Spinal cord (tissue), 10 donors: ENCODE data around the gene FGD2. TPM values are rescaled to one million over a fixed set of nuclear protein-coding genes. Genes with fewer than 3 reads are reported as not detected.

Experiments
- DNase-seq, 6 donors: peaks; one replicate each; pipeline versions ENCODE4 v3.0.0 to v3.0.0-alpha.2; 2013 to 2015; ENCODE audit warnings: low spot score in 6 of 6, low read depth in 4 of 6
- H3K27ac ChIP-seq: one replicate; pipeline ENCODE4 v1.5.1; 2013; ENCODE audit warnings: low read depth, low read length, control low read depth
- H3K27me3 ChIP-seq: one replicate; pipeline ENCODE4 v1.6.1; 2013; ENCODE audit warnings: low read length; ENCODE audit not compliant: control insufficient read depth, insufficient read depth
- H3K36me3 ChIP-seq: one replicate; pipeline ENCODE4 v1.6.1; 2013; ENCODE audit warnings: low read length; ENCODE audit not compliant: control insufficient read depth, insufficient read depth
- H3K4me1 ChIP-seq: one replicate; pipeline ENCODE4 v1.6.1; 2013; ENCODE audit warnings: low read length; ENCODE audit not compliant: control insufficient read depth, insufficient read depth
- H3K4me3 ChIP-seq: one replicate; pipeline ENCODE4 v1.5.1; 2013; ENCODE audit warnings: low read depth, low read length, control low read depth
- H3K9me3 ChIP-seq: one replicate; pipeline ENCODE4 v1.6.1; 2013; ENCODE audit warnings: low read length; ENCODE audit not compliant: control insufficient read depth, insufficient read depth
- WGBS: methylation state at CpG from one replicate; pipeline ENCODE4 v1.1.5; 2013; ENCODE audit warnings: missing lambda C conversion rate; ENCODE audit not compliant: insufficient coverage; 5-methylcytosine and 5-hydroxymethylcytosine counted together
- polyA plus RNA-seq, 2 donors: library from polyadenylated mRNA; unstranded; fragments of 120-200 nt; gene quantifications; one replicate each; pipeline ENCODE4 v1.2.1, GENCODE V29; 2013; ENCODE audit not compliant: insufficient read length in 2 of 2
- total RNA-seq, 2 donors: library from RNA; depleted of rRNA in 1 of 2; stranded (reverse); fragments of 120-200 nt in 1 of 2; fragments of >200 nt in 1 of 2; gene quantifications; one replicate each; pipeline versions ENCODE4 v1.2.3 to v1.2.4, GENCODE V29; 2013 to 2014
- donor health status: healthy.

FGD2 gene
- total and polyA plus RNA-seq, 4 donors, result 5.5 to 9.6 (median 7.6) TPM

DNA sequence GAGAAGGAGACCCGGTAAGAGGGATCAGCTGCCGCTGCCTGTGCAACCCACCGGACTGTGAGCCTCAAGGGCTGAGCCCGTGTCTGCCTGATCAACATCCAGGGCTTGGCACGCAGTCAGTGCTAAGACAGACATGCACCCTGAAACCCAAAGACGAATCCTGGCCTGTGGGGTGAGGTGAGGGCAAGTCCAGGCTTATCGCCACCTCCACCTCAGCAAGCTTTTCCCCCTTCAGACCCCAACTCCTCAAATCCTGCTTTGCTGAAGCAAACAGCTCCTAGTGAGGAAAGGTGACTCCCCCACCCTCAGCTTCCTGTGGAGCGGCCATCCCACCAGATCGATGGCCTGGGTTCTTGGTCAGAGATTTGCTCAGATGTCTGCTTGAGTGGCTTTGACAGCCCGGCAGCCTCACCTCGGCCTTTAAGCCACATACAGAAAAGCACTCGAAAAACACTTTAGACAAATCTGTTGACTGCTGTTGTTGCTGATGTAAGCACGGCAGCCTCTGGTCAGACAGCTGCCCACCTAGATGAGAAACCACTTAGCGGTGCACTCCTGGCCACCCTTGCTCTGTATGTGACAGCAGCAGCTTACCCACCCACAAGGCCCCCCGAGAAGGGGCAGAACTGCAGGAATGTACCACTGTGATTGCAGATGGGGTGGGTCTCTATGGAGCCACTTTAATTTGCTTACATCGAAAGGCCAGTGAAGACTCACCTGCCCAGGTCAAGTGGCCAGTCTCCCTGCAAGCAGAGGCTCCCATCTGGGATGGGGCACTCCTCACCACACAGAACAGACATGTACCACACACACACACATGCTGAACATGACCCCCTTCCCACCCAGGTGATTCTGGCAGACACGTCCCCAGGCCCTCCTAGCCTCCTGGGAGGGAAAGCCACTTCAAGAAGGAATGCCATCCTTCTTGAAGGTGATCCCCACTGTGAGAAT lies 34.3 kb upstream of the FGD2 start:
- Histone ChIP-seq H3K36me3 (peaks cover 90% of the 10 kb centered on the region), H3K4me3 (no peak overlapping the region), H3K27ac (no peak overlapping the region), H3K9me3 (no peaks in the 10 kb centered on the region), H3K4me1 (peaks cover 2% of the 10 kb centered on the region), H3K27me3 (no peaks in the 10 kb centered on the region)
- 84% methylated on average over 13 of the region's 17 CpGs for WGBS
- DNase-seq, result no peak

DNA sequence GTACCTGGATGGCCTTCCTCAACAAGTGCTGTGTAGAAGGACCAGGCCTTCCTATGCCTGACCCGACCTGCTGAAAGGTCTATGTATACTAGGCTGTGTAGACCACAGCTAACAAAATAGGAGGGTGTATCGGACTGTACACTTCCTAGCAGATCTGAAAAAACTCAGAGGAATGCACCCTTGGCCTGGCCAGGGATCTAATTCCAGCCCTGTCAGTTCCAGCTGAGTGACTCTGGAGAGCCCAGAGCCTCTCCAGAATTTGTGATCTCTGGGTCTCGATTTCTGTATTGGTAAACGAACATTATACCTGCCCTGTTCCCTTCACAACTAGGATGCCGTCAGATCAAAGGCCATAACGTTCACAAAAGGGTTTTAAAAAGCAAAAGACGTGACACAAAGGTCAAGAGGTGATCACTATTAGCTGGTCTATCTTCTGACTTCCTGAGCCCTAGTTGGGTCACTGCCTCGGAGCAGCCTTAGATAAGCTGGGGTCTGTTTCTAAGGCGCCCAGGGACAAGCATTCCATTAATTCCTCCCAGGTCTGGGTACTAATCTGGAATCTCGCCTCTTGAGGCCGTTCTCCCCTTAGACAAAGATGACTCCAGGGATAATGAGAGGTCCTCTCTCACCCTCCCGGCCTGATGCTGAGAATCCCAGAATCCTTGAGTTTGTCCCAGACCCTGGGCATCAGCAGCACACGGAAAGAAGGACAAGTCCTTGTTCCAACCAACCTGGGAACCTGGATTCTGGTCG lies 33.4 kb upstream of the FGD2 start:
- Histone ChIP-seq H3K4me1 (peaks cover 2% of the 10 kb centered on the region), H3K27me3 (no peaks in the 10 kb centered on the region), H3K36me3 (peaks cover 97% of the 10 kb centered on the region), H3K27ac (no peak overlapping the region), H3K9me3 (no peaks in the 10 kb centered on the region), H3K4me3 (no peak overlapping the region)
- WGBS, result 91% methylated on average over 14 of the region's 14 CpGs
- no peak for DNase-seq

DNA sequence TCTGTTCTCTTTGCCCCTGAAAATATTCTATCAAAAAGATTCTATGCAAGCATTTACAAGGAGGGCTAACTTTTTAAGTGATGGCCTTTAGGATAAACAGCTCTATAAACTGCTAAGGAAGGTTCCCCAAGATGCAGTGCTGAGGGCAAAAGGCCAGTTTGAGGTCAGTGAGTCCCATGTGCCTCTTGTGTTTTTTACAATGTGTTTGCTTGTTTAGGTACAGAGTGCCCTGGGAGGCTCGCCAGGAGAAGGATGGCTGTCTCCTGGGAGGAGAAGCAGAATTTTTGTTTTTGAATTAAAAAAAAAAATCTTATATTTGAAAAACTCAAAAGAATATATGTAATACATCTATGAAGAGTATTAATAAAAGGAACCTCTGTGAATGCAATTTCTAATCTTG lies 32.3 kb upstream of the FGD2 start:
- Histone ChIP-seq H3K4me3 (no peak overlapping the region), H3K36me3 (peaks cover 99% of the 10 kb centered on the region), H3K27ac (no peak overlapping the region), H3K4me1 (peaks cover 2% of the 10 kb centered on the region), H3K27me3 (no peaks in the 10 kb centered on the region), H3K9me3 (no peaks in the 10 kb centered on the region)
- no CpG with 5 or more reads among the region's 1 CpG for WGBS
- no peak for DNase-seq

DNA sequence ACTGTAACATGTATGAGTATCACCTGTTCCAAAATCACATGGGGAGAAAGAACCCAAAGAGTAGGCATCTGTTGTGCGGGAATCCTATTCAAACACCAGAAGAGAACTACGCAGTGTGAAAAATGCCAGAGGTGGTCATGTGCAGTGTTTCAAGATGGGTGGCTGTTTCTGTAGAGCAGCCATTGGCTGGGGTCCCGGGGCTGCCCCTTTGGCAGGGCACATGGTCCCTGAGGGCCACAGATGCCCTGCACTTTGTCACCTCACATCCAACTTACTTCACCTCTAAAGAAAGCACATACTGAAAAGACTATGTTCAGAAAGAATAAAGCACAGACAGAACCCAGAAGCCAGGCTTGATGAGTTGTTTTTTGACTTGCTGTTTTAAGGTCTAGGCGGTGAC lies 31.8 kb upstream of the FGD2 start:
- no peaks in the 10 kb centered on the region for H3K4me1 ChIP-seq
- DNase-seq, result no peak
- H3K4me3 ChIP-seq, result no peak overlapping the region
- no peaks in the 10 kb centered on the region for H3K9me3 ChIP-seq
- peaks cover 98% of the 10 kb centered on the region for H3K36me3 ChIP-seq
- 93% methylated on average over 2 of the region's 4 CpGs for WGBS
- H3K27ac ChIP-seq, result no peak overlapping the region
- no peaks in the 10 kb centered on the region for H3K27me3 ChIP-seq

DNA sequence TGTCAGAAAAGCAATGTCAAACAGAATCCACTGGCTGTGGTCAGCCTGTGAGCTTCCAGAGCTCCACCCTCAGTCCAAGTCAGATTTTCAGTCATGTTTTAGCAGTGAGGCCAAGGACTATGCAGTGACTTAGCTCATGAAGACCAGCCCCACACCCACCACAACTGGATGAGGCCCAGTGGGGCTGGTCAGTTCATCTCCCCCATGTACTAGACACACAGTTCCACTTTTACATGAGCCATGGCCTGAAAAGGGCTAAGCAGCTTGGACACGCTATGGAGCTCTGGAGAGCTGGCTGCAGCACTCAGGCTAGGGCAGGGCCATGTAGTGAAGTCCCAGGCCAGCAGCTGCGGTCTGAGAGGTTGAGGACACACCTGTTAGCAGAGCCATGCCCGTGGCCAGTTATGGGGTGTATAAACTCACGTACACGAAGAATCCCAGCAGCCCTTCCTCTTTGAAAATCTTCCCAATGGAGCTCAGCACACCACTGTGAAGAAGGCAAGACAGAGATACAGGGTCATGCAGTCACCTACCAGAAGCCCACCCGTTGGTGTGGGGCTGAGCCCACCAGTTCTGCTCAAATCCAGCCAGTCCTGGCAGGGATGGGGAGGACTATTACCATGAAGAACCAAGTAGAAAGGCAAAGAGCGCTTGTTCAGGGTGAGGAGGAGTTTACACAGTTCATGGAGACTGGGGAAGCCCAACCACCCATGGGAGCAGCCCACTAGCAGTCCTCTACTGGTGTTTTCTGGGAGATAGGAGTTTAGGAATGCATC lies 30.0 kb upstream of the FGD2 start:
- Histone ChIP-seq H3K36me3 (peaks cover 84% of the 10 kb centered on the region), H3K27me3 (no peaks in the 10 kb centered on the region), H3K27ac (no peak overlapping the region), H3K9me3 (no peaks in the 10 kb centered on the region), H3K4me1 (peaks cover 10% of the 10 kb centered on the region), H3K4me3 (no peak overlapping the region)
- WGBS, result 93% methylated on average over 7 of the region's 7 CpGs
- no peak for DNase-seq

DNA sequence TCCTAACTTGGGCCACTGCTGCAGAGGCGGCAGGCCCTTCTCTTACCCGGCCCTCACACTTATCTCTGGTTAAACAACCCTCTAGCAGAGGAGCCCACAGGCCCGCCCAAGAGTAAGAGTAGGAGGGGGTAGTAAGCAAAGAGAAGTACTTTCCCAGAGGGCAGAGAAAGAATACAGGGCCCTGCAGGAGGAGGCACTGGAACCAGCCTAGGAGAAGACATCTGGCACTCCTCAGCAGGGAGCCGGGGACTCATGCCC lies 29.5 kb upstream of the FGD2 start:
- Histone ChIP-seq H3K9me3 (no peaks in the 10 kb centered on the region), H3K36me3 (peaks cover 82% of the 10 kb centered on the region), H3K4me3 (no peak overlapping the region), H3K27ac (no peak overlapping the region), H3K4me1 (peaks cover 15% of the 10 kb centered on the region), H3K27me3 (no peaks in the 10 kb centered on the region)
- WGBS, result 88% methylated on average over 1 of the region's 4 CpGs
- no peak for DNase-seq

DNA sequence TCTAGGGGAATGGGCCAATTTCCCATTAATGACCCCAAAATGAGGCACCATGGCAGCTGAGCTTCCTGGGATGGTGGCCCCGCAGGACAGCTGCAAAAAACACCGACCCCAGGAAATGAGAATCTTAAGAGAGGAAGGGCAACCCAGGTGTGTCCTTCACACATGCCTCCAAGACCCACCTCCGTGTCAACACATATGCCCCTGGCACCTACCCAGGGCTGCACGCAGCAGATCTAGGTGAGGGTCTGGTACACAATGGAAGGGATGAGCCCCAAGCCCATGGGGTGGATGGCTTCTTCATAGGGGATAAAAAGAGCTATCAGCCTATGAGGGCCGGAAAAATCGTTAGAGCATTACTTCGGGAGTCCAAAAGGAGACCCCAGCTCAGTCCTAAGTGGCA lies 28.9 kb upstream of the FGD2 start:
- no peak for DNase-seq
- Histone ChIP-seq H3K9me3 (no peaks in the 10 kb centered on the region), H3K4me3 (no peak overlapping the region), H3K36me3 (peaks cover 80% of the 10 kb centered on the region), H3K27me3 (no peaks in the 10 kb centered on the region), H3K4me1 (peaks cover 21% of the 10 kb centered on the region), H3K27ac (no peak overlapping the region)
- WGBS, result 95% methylated on average over 3 of the region's 7 CpGs

DNA sequence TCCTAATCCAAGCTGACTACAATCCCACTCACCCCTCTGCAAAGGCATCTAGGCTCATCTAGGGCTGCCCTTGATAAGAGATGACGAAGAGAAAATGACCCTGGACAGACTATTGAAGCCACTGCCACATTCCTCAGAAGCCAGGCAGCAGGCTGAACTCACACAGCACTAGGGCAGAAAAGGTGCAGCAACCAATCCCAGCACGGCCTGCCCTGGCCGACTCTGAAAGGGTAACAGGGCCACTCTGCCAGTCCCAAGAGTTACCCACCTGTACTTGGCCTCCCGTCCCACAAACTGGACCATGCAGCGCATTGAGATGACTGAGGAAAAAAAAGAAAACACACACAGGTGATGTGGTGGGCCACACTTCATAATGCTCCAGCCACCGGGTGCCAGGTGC lies 28.5 kb upstream of the FGD2 start:
- Histone ChIP-seq H3K4me1 (peaks cover 21% of the 10 kb centered on the region), H3K27me3 (no peaks in the 10 kb centered on the region), H3K27ac (no peak overlapping the region), H3K9me3 (no peaks in the 10 kb centered on the region), H3K36me3 (peaks cover 77% of the 10 kb centered on the region), H3K4me3 (no peak overlapping the region)
- no peak for DNase-seq
- 98% methylated on average over 5 of the region's 6 CpGs for WGBS

DNA sequence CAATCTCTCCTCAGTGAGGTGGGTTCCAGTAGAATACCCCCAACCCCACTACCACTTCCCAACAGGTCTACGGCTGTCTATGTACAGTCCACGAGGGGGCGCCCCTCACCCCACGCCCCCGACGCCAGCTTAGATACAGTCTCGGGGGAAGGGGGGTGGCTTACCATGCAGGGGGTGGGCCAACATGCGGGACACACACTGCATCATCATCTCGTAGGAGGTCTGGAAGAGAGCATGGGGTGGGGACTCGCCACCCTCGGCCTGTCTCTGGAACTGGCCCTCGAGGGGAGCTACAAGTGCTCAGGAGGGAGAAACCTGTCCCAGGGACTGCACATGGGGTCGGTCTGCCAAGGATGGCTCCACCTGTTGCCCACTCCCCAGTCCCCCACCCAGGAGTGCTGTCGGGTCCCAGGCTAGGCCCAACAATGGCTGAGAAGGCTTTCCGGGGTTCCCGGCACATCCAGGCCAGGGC lies 27.9 kb upstream of the FGD2 start:
- H3K4me1 ChIP-seq, result peaks cover 21% of the 10 kb centered on the region
- WGBS, result 69% methylated on average over 14 of the region's 16 CpGs
- H3K27me3 ChIP-seq, result no peaks in the 10 kb centered on the region
- no peaks in the 10 kb centered on the region for H3K9me3 ChIP-seq
- DNase-seq, result no peak
- no peak overlapping the region for H3K27ac ChIP-seq
- H3K36me3 ChIP-seq, result peaks cover 72% of the 10 kb centered on the region
- no peak overlapping the region for H3K4me3 ChIP-seq
